GM10847 (cell line): ENCODE data around the gene FGF18.

Source experiments
- POLR2A ChIP-seq: IDR thresholded peaks from 2 replicates; pipeline ENCODE4 v1.6.1; 2011; ENCODE audit not compliant: insufficient read length; ENCODE audit errors: extremely low read depth

The FGF18 gene

DNA sequence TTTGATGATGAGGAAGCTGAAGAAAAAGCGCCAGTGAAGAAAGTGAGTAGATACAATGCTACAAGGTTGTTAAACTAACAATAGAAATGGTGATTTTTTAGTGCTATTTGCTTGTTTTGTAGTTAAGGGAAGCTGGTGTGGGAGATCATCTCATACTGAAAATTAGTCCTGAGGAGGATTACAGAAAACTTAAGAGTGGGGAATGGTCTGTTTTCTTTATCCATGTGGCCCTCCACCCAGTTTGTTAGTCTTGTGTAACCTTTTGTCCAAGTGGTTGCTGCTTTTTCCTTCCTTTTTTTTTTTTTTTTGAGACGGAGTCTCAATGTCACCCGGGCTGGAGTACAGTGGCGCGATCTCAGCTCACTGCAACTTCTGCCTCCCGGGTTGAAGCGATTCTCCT is 19.3 kb upstream of the FGF18 start:
- no peak for TF ChIP-seq POLR2A

GRCh38 chr5:171401167-171401947 is 18.1 kb upstream of the FGF18 start:
- TF ChIP-seq POLR2A: no peak

DNA sequence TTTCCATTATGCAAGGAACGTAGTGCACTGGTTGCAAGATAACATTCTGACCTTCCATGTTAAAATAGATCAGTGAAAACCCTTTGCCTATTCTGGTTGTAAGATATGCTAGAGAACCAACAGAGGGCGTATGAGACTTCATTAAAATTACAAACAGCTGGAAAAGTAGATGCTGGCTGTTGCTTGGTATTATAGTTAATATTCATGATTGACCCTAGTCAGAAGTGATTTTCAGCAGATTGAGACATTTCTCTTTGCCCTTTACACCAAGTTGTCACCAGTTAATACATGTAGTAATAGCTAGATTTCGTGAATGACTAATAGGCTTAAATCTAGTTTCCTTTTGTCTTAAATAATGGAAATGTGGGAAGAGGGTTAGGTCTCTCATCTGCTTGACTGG is 13.8 kb upstream of the FGF18 start:
- no peak for TF ChIP-seq POLR2A

DNA sequence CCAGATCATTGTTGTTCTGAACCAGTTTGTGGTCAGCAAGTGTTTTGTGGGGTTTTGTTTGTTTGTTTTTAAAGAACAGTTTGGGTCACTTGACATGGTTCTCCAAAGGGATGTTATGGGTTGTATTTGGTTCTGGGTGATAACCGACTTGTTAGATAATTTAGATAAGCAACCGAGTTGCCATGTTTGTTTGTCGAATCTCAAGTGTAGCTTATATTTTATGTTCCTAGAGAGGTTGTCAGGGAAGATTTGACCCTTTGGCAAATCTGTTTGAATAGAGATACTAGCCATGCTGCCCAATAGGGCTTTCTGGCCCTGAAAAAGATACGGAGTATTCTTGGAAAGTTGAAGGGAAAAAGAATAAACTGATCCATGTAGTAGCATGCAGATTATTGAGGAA is 12.2 kb upstream of the FGF18 start:
- no peak for TF ChIP-seq POLR2A

GRCh38 chr5:171409164-171410136 is 10.0 kb upstream of the FGF18 start:
- TF ChIP-seq POLR2A: no peak

DNA sequence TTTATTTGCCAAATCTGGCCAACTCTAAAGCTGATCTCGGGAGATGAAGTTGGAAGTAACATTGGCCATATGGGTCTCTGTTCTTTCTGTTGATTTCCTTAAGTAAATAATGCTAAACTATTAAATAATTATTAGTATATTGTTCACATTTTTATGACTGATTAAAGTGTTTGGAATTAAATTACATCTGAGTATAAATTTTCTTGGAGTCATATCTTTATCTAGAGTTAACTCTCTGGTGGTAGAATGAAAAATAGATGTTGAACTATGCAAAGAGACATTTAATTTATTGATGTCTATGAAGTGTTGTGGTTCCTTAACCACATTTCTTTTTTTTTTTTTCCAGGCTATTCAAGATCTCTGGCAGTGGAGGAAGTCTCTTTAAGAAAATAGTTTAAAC is 9.3 kb upstream of the FGF18 start:
- no peak for TF ChIP-seq POLR2A

DNA sequence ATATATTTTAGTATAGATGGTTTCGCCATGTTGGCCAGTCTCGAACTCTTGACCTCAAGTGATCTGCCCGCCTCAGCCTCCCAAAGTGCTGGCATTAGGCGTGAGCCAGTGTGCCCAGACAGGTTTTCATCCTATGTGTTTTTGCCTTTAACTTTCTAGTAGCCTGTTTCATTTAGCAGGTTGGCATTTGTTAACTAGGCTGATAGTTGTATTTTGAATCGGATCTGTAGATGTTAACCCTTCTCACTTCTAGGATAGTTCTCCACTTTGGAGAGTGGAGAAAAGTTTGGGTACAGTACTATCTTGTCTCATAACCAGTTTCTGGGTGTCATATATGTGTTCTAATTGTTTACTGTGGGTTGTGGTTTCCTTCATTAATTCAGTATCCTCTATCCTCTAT is 7.3 kb upstream of the FGF18 start:
- no peak for TF ChIP-seq POLR2A

- no peak for TF ChIP-seq POLR2A
Measured at GRCh38 chr5:171413153-171413910, 6.1 kb upstream of the FGF18 start.

- TF ChIP-seq POLR2A: no peak
Measured at GRCh38 chr5:171415115-171415730, 4.2 kb upstream of the FGF18 start.

- TF ChIP-seq POLR2A: no peak
Measured at GRCh38 chr5:171416160-171417049, 3.0 kb upstream of the FGF18 start.

DNA sequence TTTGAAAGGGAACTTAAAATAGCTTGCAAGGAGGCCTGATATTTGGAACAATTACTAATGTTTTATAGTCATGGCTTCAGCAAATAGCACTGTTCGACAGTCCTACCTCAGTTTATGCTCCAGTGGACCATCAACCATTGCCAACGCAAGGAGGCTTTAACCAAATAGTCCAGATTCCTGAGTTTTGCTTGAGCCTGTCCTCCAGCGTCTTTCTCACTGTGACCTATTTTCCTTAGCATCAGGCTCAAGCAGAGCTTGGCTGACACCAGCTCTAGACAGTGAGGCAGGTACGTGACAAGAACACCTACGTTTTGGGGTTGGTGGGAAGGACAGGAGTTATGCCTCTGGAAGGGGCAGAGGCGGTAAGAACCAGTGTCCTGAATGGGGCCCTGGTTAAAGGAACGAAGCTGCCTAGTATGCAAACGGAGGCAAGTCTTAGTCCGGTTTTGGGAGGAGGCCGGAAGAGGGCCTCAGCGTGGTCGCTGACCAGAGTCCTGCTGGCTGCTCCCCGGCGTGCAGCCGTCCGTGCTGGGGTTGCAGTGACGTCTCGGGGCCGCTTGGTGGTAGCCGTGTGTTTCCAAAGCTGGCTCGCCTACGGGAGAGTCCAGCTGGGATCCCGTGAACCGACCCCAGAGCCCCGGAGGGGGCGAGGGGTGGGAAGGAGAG is 998 bp upstream of the FGF18 start:
- no peak for TF ChIP-seq POLR2A

DNA sequence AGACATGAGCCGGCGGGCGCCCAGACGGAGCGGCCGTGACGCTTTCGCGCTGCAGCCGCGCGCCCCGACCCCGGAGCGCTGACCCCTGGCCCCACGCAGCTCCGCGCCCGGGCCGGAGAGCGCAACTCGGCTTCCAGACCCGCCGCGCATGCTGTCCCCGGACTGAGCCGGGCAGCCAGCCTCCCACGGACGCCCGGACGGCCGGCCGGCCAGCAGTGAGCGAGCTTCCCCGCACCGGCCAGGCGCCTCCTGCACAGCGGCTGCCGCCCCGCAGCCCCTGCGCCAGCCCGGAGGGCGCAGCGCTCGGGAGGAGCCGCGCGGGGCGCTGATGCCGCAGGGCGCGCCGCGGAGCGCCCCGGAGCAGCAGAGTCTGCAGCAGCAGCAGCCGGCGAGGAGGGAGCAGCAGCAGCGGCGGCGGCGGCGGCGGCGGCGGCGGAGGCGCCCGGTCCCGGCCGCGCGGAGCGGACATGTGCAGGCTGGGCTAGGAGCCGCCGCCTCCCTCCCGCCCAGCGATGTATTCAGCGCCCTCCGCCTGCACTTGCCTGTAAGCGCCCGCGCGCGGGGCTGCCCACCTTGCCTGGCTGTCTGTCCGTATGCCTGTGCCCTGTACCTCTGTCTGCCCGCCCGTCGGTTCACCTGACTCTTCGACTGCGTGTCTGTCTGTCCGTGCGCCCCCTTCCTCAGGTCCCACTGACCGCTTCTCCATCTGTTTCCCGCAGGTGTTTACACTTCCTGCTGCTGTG is 412 bp downstream of the FGF18 start:
- TF ChIP-seq POLR2A: no peak
